ENCODE measurements around the gene GPR75.

GPR75 gene

GRCh38 chr2:53859206-53860181 is at the start of gene GPR75:
TSS of gene GPR75 (minus strand) at chr2:53859967. CDS start at chr2:53854756, 5,211 bp downstream.
- DNase-seq (ENCODE audit: low read depth in 3 of 3) = no peak

GRCh38 chr2:53907582-53907981 is 47.8 kb upstream of the GPR75 start:
- DNase-seq (ENCODE audit: low read depth in 3 of 3) = no peak

- no peak for DNase-seq (ENCODE audit: low read depth in 3 of 3)
Observed at GRCh38 chr2:53905396-53905795, 45.6 kb upstream of the GPR75 start.

- DNase-seq (ENCODE audit: low read depth in 3 of 3) = no peak
Observed at GRCh38 chr2:53903011-53903410, 43.2 kb upstream of the GPR75 start.

GRCh38 chr2:53901192-53901591 is 41.4 kb upstream of the GPR75 start:
- no peak for DNase-seq (ENCODE audit: low read depth in 3 of 3)

- DNase-seq (ENCODE audit: low read depth in 3 of 3) = no peak
Observed at GRCh38 chr2:53896864-53897263, 37.1 kb upstream of the GPR75 start.

GRCh38 chr2:53886406-53887280 is 26.9 kb upstream of the GPR75 start:
- DNase-seq (ENCODE audit: low read depth in 3 of 3) = no peak

- DNase-seq (ENCODE audit: low read depth in 3 of 3) = no peak
Observed at GRCh38 chr2:53884883-53885282, 25.1 kb upstream of the GPR75 start.

GRCh38 chr2:53881986-53882385 is 22.2 kb upstream of the GPR75 start:
- DNase-seq (ENCODE audit: low read depth in 3 of 3) = no peak

- no peak for DNase-seq (ENCODE audit: low read depth in 3 of 3)
Observed at GRCh38 chr2:53881360-53881759, 21.6 kb upstream of the GPR75 start.

GRCh38 chr2:53880756-53881155 is 21.0 kb upstream of the GPR75 start:
- no peak for DNase-seq (ENCODE audit: low read depth in 3 of 3)

- DNase-seq (ENCODE audit: low read depth in 3 of 3) = no peak
Observed at GRCh38 chr2:53877556-53877955, 17.8 kb upstream of the GPR75 start.

GRCh38 chr2:53877112-53877511 is 17.3 kb upstream of the GPR75 start:
- no peak for DNase-seq (ENCODE audit: low read depth in 3 of 3)

- no peak for DNase-seq (ENCODE audit: low read depth in 3 of 3)
Observed at GRCh38 chr2:53874401-53874950, 14.7 kb upstream of the GPR75 start.

GRCh38 chr2:53867773-53868172 is 8.0 kb upstream of the GPR75 start:
- DNase-seq (ENCODE audit: low read depth in 3 of 3) = no peak

- DNase-seq (ENCODE audit: low read depth in 3 of 3) = no peak
Observed at GRCh38 chr2:53867169-53867568, 7.4 kb upstream of the GPR75 start.

GRCh38 chr2:53865962-53866361 is 6.2 kb upstream of the GPR75 start:
- no peak for DNase-seq (ENCODE audit: low read depth in 3 of 3)

GRCh38 chr2:53865264-53865663 is 5.5 kb upstream of the GPR75 start:
- DNase-seq (ENCODE audit: low read depth in 3 of 3) = no peak

GRCh38 chr2:53863538-53864227 is 3.9 kb upstream of the GPR75 start:
- no peak for DNase-seq (ENCODE audit: low read depth in 3 of 3)

GRCh38 chr2:53861824-53862223 is 2.1 kb upstream of the GPR75 start:
- no peak for DNase-seq (ENCODE audit: low read depth in 3 of 3)

- DNase-seq (ENCODE audit: low read depth in 3 of 3) = no peak
Observed at GRCh38 chr2:53856272-53856671, 3.5 kb downstream of the GPR75 start.

GRCh38 chr2:53854678-53855077 is 5.1 kb downstream of the GPR75 start:
- no peak for DNase-seq (ENCODE audit: low read depth in 3 of 3)

Data from stimulated activated CD4-positive, alpha-beta T cell treated with anti-CD3 and anti-CD28 coated beads, TNF-alpha, amount 100 ng/mL, for 48 hours (primary cell).